SK-N-SH treated with all-trans-retinoic acid at 6 μM for 48 hours (cell line): ENCODE results near the gene FAM174C.

Experiments
- ARNTL ChIP-seq: fragments of 450-650 bp; formaldehyde crosslinking; IDR thresholded peaks from 2 replicates; pipeline ENCODE4 v1.5.0; 2020; ENCODE audit warnings: low read depth, mild to moderate bottlenecking, moderate library complexity, borderline replicate concordance
- ESRRG ChIP-seq: fragments of 250-450 bp; sonication (Bioruptor Pico); IDR thresholded peaks from 2 replicates; pipeline ENCODE4 v1.6.1; 2021; ENCODE audit warnings: mild to moderate bottlenecking
- OSR1 ChIP-seq: fragments of 250-450 bp; sonication (Bioruptor Pico); IDR thresholded peaks from 2 replicates; pipeline ENCODE4 v1.8.0; 2022; ENCODE audit warnings: moderate library complexity, mild to moderate bottlenecking, inconsistent platforms
- PATZ1 ChIP-seq: fragments of 250-450 bp; sonication (Bioruptor Pico); IDR thresholded peaks from 2 replicates; pipeline ENCODE4 v1.8.0; 2020; ENCODE audit warnings: mild to moderate bottlenecking, moderate library complexity, borderline replicate concordance
- POU6F1 ChIP-seq: fragments of 250-450 bp; sonication (Bioruptor Pico); IDR thresholded peaks from 2 replicates; pipeline ENCODE4 v1.8.0; 2021; ENCODE audit warnings: low read depth, mild to moderate bottlenecking, moderate library complexity, borderline replicate concordance
- PPARA ChIP-seq: fragments of 250-450 bp; sonication (Bioruptor Pico); IDR thresholded peaks from 2 replicates; pipeline ENCODE4 v1.5.0; 2020; ENCODE audit warnings: mild to moderate bottlenecking, borderline replicate concordance
- TCF4 ChIP-seq: fragments of 250-450 bp; sonication (Bioruptor Pico); IDR thresholded peaks from 2 replicates; pipeline ENCODE4 v1.8.0; 2021; ENCODE audit warnings: mild to moderate bottlenecking, moderate library complexity, borderline replicate concordance
- TOX ChIP-seq: fragments of 250-450 bp; sonication (Bioruptor Pico); IDR thresholded peaks from 2 replicates; pipeline ENCODE4 v1.8.0; 2021; ENCODE audit warnings: mild to moderate bottlenecking, moderate library complexity, borderline replicate concordance
- ZC3H10 ChIP-seq: fragments of 250-450 bp; sonication (Bioruptor Pico); IDR thresholded peaks from 2 replicates; pipeline ENCODE4 v1.5.1; 2021; ENCODE audit warnings: mild to moderate bottlenecking, moderate library complexity
- ZNF565 ChIP-seq: fragments of 450-650 bp; formaldehyde crosslinking; conservative IDR thresholded peaks from 2 replicates; pipeline ENCODE4 v1.5.0; 2020; ENCODE audit warnings: low read depth, mild to moderate bottlenecking, moderate library complexity
- ZNF70 ChIP-seq: fragments of 450-650 bp; formaldehyde crosslinking; IDR thresholded peaks from 2 replicates; pipeline ENCODE4 v1.5.0; 2020; ENCODE audit warnings: mild to moderate bottlenecking, moderate library complexity

GRCh38 chr19:1229924-1230782 lies 45.2 kb upstream of the FAM174C start:
- TF ChIP-seq ZNF565 (CRISPR knock-in tag) = no peak
- TF ChIP-seq TOX (CRISPR knock-in tag) = no peak
- no peak for TF ChIP-seq TCF4
- TF ChIP-seq PATZ1 (CRISPR knock-in tag) = no peak
- TF ChIP-seq POU6F1 (CRISPR knock-in tag) = no peak
- no peak for TF ChIP-seq ZC3H10 (CRISPR knock-in tag)
- no peak for TF ChIP-seq ESRRG (CRISPR knock-in tag)
- no peak for TF ChIP-seq ZNF70 (CRISPR knock-in tag)
- no peak for TF ChIP-seq ARNTL (CRISPR knock-in tag)
- TF ChIP-seq PPARA (CRISPR knock-in tag) = no peak
- TF ChIP-seq OSR1 (CRISPR knock-in tag) = no peak
